GM12878 (cell line): Measurements from ENCODE around the gene NF1. TPM values are rescaled to one million over a fixed set of nuclear protein-coding genes. Genes with fewer than 3 reads are reported as not detected.

ENCODE experiments used
- ATAC-seq: fragments of 200-7000 bp; cut with Tn5 transposase; 3 replicates; pipeline ENCODE4 v1.9.1; 2020; ENCODE audit warnings: mild to moderate bottlenecking, moderate library complexity
- BruUV-seq: library from RNA; stranded (reverse); fragments of 400-500 nt; replicated peaks from 2 replicates; lab custom pipeline; 2021; lab: Mats Ljungman, UMichigan
- CTCF ChIA-PET: fragments of 300-600 bp; sonication (Branson Sonifier 250); formaldehyde crosslinking; extraction: SDS; loops from one replicate; lab custom pipeline; 2021; ENCODE audit warnings: inconsistent platforms; lab: Yijun Ruan, JAX
- POLR2A ChIA-PET: fragments of 350-600 bp; formaldehyde crosslinking; extraction: SDS; loops from one replicate; lab custom pipeline; 2021; ENCODE audit warnings: inconsistent platforms; lab: Charles Lee
- RAD21 ChIA-PET: fragments of 300-600 bp; sonication (Branson Sonifier 250); formaldehyde crosslinking; loops from one replicate; lab custom pipeline; 2023; ENCODE audit warnings: antibody characterized with exemption; ENCODE audit not compliant: unreplicated experiment; lab: Charles Lee
- SMC1A ChIA-PET: fragments of 300-600 bp; sonication (Branson Sonifier 250); formaldehyde crosslinking; loops from one replicate; lab custom pipeline; 2023; ENCODE audit not compliant: unreplicated experiment, uncharacterized antibody; lab: Charles Lee
- DNase-seq: peaks from one replicate; pipeline ENCODE4 v3.0.0-alpha.2; 2011; ENCODE audit warnings: low read depth, low spot score
- FAIRE-seq: peaks from 3 replicates; lab custom pipeline; 2011; peaks lifted over from hg19 to GRCh38; lab: Jason Lieb, UNC
- H2AFZ ChIP-seq: 2 replicates; pipeline ENCODE4 v1.6.0; 2011; ENCODE audit warnings: low read depth, low read length, control low read depth; ENCODE audit not compliant: control insufficient read depth
- H3K27ac ChIP-seq: 2 replicates; pipeline ENCODE4 v1.5.1; 2011; ENCODE audit warnings: control low read depth; ENCODE audit not compliant: control insufficient read depth, insufficient read depth
- H3K27me3 ChIP-seq, 2 experiments: replicated peaks in 1 of 2; 2 replicates each; pipeline versions ENCODE4 v1.6.0 to v1.6.1; 2011; ENCODE audit warnings: low read length in 1 of 2; ENCODE audit not compliant: control insufficient read depth in 2 of 2, insufficient read depth in 2 of 2
- H3K36me3 ChIP-seq, 2 experiments: 2 replicates each; pipeline ENCODE4 v1.5.1; 2011; ENCODE audit warnings: low read length in 1 of 2; ENCODE audit not compliant: control insufficient read depth in 2 of 2, insufficient read depth in 2 of 2
- H3K4me1 ChIP-seq: 2 replicates; pipeline ENCODE4 v1.6.1; 2011; ENCODE audit warnings: mild to moderate bottlenecking, low read length, moderate library complexity, mixed read lengths; ENCODE audit not compliant: control insufficient read depth, insufficient read depth
- H3K4me2 ChIP-seq: 2 replicates; pipeline ENCODE4 v1.6.0; 2011; ENCODE audit warnings: control low read depth; ENCODE audit not compliant: control insufficient read depth, insufficient read depth
- H3K4me3 ChIP-seq: fragments of 200-600 bp; sonication (generic); 2 replicates; pipeline ENCODE4 v1.5.1; 2016
- H3K79me2 ChIP-seq: 2 replicates; pipeline ENCODE4 v1.6.0; 2011; ENCODE audit warnings: low read length; ENCODE audit not compliant: control insufficient read depth, insufficient read depth
- H3K9ac ChIP-seq: 2 replicates; pipeline ENCODE4 v1.8.0; 2011; ENCODE audit warnings: low read length, control low read depth, mixed read lengths; ENCODE audit not compliant: control insufficient read depth, insufficient read depth
- H3K9me3 ChIP-seq: replicated peaks from 3 replicates; pipeline ENCODE4 v1.5.1; 2011; ENCODE audit warnings: mild to moderate bottlenecking, low read length; ENCODE audit not compliant: control insufficient read depth, insufficient read depth
- H4K20me1 ChIP-seq: 2 replicates; pipeline ENCODE4 v1.6.0; 2011; ENCODE audit not compliant: control insufficient read depth, insufficient read depth
- ATF7 ChIP-seq: fragments of 450-650 bp; IDR thresholded peaks from 2 replicates; pipeline ENCODE4 v1.6.1; 2016; ENCODE audit warnings: low read depth, mild to moderate bottlenecking
- ESRRA ChIP-seq: IDR thresholded peaks from 2 replicates; pipeline ENCODE4 v1.6.1; 2012; ENCODE audit warnings: mild to moderate bottlenecking, low read length, improper control_type of control experiment
- FOXM1 ChIP-seq: IDR thresholded peaks from 2 replicates; pipeline ENCODE4 v1.6.1; 2012; ENCODE audit warnings: low read depth, mild to moderate bottlenecking, inconsistent platforms, low read length, moderate library complexity
- IKZF2 ChIP-seq, 2 experiments: fragments of 450-650 bp; IDR thresholded peaks; 2 replicates each; pipeline ENCODE4 v1.6.1; 2017; ENCODE audit warnings: mild to moderate bottlenecking in 2 of 2, moderate library complexity in 2 of 2
- MAX ChIP-seq: IDR thresholded peaks from 2 replicates; pipeline ENCODE4 v1.6.1; 2012; ENCODE audit warnings: low read depth, low read length, improper control_type of control experiment
- MTA2 ChIP-seq: fragments of 450-650 bp; IDR thresholded peaks from 2 replicates; pipeline ENCODE4 v1.6.1; 2016; ENCODE audit warnings: low read depth, mild to moderate bottlenecking, moderate library complexity
- MXI1 ChIP-seq: fragments of 150-350 bp; IDR thresholded peaks from 2 replicates; pipeline ENCODE4 v1.6.1; 2011; ENCODE audit warnings: low read depth, mild to moderate bottlenecking, inconsistent platforms, low read length, improper control_type of control experiment
- PML ChIP-seq: IDR thresholded peaks from 2 replicates; pipeline ENCODE4 v1.6.1; 2012; ENCODE audit warnings: low read length, inconsistent platforms
- POLR2A ChIP-seq: IDR thresholded peaks from 2 replicates; pipeline ENCODE4 v1.6.1; 2011; ENCODE audit warnings: low read depth, mild to moderate bottlenecking, low read length
- SMAD5 ChIP-seq: IDR thresholded peaks from 2 replicates; pipeline ENCODE4 v1.6.1; 2016; ENCODE audit warnings: antibody characterized with exemption, low read depth
- SMC3 ChIP-seq: IDR thresholded peaks from 2 replicates; pipeline ENCODE4 v1.6.1; 2011; ENCODE audit warnings: low read length, improper control_type of control experiment, borderline replicate concordance
- SPI1 ChIP-seq: IDR thresholded peaks from 2 replicates; pipeline ENCODE4 v1.6.1; 2011; ENCODE audit warnings: low read depth, mild to moderate bottlenecking, low read length, moderate library complexity, borderline replicate concordance; ENCODE audit not compliant: insufficient read depth
- STAT1 ChIP-seq: fragments of 450-650 bp; conservative IDR thresholded peaks from 2 replicates; pipeline ENCODE4 v1.6.1; 2014; ENCODE audit warnings: antibody characterized with exemption, mild to moderate bottlenecking
- ZBTB40 ChIP-seq: fragments of 450-650 bp; IDR thresholded peaks from 2 replicates; pipeline ENCODE4 v1.6.1; 2016; ENCODE audit warnings: mild to moderate bottlenecking, moderate library complexity, borderline replicate concordance
- ZNF622 ChIP-seq: fragments of 450-650 bp; IDR thresholded peaks from 2 replicates; pipeline ENCODE4 v1.6.1; 2017; ENCODE audit warnings: mild to moderate bottlenecking, inconsistent platforms
- ZZZ3 ChIP-seq: IDR thresholded peaks from 2 replicates; pipeline ENCODE4 v1.6.1; 2011; ENCODE audit warnings: low read depth; ENCODE audit not compliant: control insufficient read depth, insufficient read length
- WGBS: methylation state at CpG from one replicate; pipeline ENCODE4 v1.1.6; 2016; ENCODE audit warnings: low lambda C conversion rate; ENCODE audit not compliant: insufficient replicate concordance, insufficient coverage; ENCODE audit errors: missing lambda C conversion rate; 5-methylcytosine and 5-hydroxymethylcytosine counted together
- in situ Hi-C: fragments of 300-500 bp; cut with MboI; formaldehyde crosslinking; loops from 9 replicates; pipeline ENCODE4 v1.14.3; 2018; ENCODE audit warnings: mixed read lengths
- intact Hi-C: fragments of 100-400 bp; cut with micrococcal nuclease; formaldehyde crosslinking; loops from one replicate; pipeline ENCODE4 v1.14.2; 2022; ENCODE audit not compliant: unreplicated experiment
- polyA plus RNA-seq, 11 experiments: library from polyadenylated mRNA; depleted of rRNA in 4 of 11; unstranded in 6 of 11; stranded (reverse) in 5 of 11; fragments of >200 nt; fragmentation: Nextera tagmentation in 4 of 11; fragmentation: Illumina TruSeq in 1 of 11; extraction: Ambion mirVana in 4 of 11; extraction: Trizol in 1 of 11; gene quantifications; 1 replicate in 1 of 11; 2 replicates in 10 of 11; pipeline versions ENCODE4 v1.2.1 to v1.2.3, GENCODE V29; 2011 to 2016; ENCODE audit warnings: inconsistent platforms in 2 of 11, missing spikeins in 2 of 11, low read depth in 1 of 11
- total RNA-seq, 4 experiments: library from RNA; depleted of rRNA in 3 of 4; stranded (reverse); fragments of >200 nt in 3 of 4; fragmentation: Illumina TruSeq in 1 of 4; extraction: Trizol in 1 of 4; gene quantifications; 2 replicates each; pipeline versions ENCODE4 v1.2.1 to v1.2.3, GENCODE V29; 2013 to 2021

Gene NF1
- total and polyA plus RNA-seq, 10 of the 15 experiments (the other 5 are each of a cell fraction or from before 2014, with no cell fraction given), result 2.5 to 31.8 (median 16.6) TPM

- intact Hi-C loops (no loop called here), in situ Hi-C loops (no loop called here)
- SMC1A ChIA-PET, result interaction anchor here (0.9 to 1.5 kb wide), 4 partner anchors 17 to 197 kb away, joined by 3 to 4 read pairs (median 3); no protein-coding TSS in a partner anchor
- TF ChIP-seq MAX (no peak), MXI1 (no peak), STAT1 (no peak), IKZF2 (IDR thresholded peaks at IDR 0.05) (no peak), ATF7 (no peak), SMC3 (no peak)
- RAD21 ChIA-PET, result no interaction called here
- no peak for ATAC-seq
- Histone ChIP-seq H3K4me3 (no peak overlapping the region), H3K4me1 (no peaks in the 10 kb centered on the region), H3K4me2 (no peak overlapping the region), H3K27ac (no peak overlapping the region), H2AFZ (no peak overlapping the region), H4K20me1 (no peaks in the 10 kb centered on the region), H3K9me3 (no peaks in the 10 kb centered on the region), H3K27me3 (no peaks in the 10 kb centered on the region), H3K79me2 (no peaks in the 10 kb centered on the region), H3K36me3 (no peaks in the 10 kb centered on the region), H3K9ac (no peak overlapping the region)
- POLR2A ChIA-PET, result no interaction called here
- 94% methylated on average over 4 of the region's 4 CpGs for WGBS
- no TSS peak for BruUV-seq
- no peak for FAIRE-seq
- no peak for DNase-seq
- CTCF ChIA-PET, result interaction anchor here (0.5 to 0.6 kb wide), 2 partner anchors 23 to 82 kb away, joined by 3 read pairs; no protein-coding TSS in a partner anchor
These were observed 41.7 kb upstream of the NF1 start for GRCh38 chr17:31053071-31053470.

GRCh38 chr17:31054761-31055160 is 40.0 kb upstream of the NF1 start:
- DNase-seq (no peak), ATAC-seq (no peak), FAIRE-seq (no peak)
- in situ Hi-C loops (no loop called here), intact Hi-C loops (no loop called here)
- ChIA-PET CTCF (interaction anchor here (0.8 to 1.5 kb wide), 4 partner anchors 10 to 161 kb away, joined by 3 to 4 read pairs (median 4); no protein-coding TSS in a partner anchor), RAD21 (interaction anchor here (0.6 kb wide), 1 partner anchor 39 kb away, joined by 5 read pairs; no protein-coding TSS in a partner anchor), SMC1A (interaction anchor here (0.7 to 1.7 kb wide), 2 partner anchors 9 to 1173 kb away, joined by 3 read pairs; no protein-coding TSS in a partner anchor), POLR2A (no interaction called here)
- 56% methylated on average over 3 of the region's 3 CpGs for WGBS
- BruUV-seq, result no TSS peak
- no peak overlapping the region for H2AFZ ChIP-seq
- no peak overlapping the region for H3K27ac ChIP-seq
- H3K36me3 ChIP-seq, result no peaks in the 10 kb centered on the region
- H3K27me3 ChIP-seq, result no peaks in the 10 kb centered on the region
- no peaks in the 10 kb centered on the region for H3K79me2 ChIP-seq
- no peaks in the 10 kb centered on the region for H4K20me1 ChIP-seq
- H3K4me3 ChIP-seq, result no peak overlapping the region
- no peak overlapping the region for H3K4me2 ChIP-seq
- H3K4me1 ChIP-seq, result no peaks in the 10 kb centered on the region
- H3K9ac ChIP-seq, result no peak overlapping the region
- H3K9me3 ChIP-seq, result no peaks in the 10 kb centered on the region
- TF ChIP-seq PML (no peak), ZZZ3 (no peak), ZNF622 (no peak), POLR2A (no peak), ESRRA (no peak), SPI1 (no peak), ZBTB40 (no peak), SMAD5 (no peak), MTA2 (no peak), FOXM1 (no peak)
